ENCODE data around the gene SHLD3.

DNA sequence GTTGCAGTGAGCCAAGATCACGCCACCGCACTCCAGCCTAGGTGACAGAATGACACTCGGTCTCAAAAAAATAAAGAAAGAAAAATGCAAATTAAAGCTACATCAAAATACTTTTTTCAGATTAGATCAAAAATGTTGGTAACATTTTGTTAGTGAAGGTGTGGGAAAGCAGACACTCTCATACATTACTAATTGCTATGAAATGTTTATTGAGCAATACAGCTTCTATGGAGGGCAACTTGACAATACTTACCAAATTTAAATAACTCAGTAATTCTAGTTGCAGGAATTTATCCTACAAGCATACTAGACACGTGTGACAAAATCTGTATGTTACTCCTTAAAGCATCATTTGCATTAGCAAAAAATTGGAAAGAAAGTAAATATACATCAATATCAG is 4.8 kb upstream of the SHLD3 start:
- TF ChIP-seq, protein P1, sequence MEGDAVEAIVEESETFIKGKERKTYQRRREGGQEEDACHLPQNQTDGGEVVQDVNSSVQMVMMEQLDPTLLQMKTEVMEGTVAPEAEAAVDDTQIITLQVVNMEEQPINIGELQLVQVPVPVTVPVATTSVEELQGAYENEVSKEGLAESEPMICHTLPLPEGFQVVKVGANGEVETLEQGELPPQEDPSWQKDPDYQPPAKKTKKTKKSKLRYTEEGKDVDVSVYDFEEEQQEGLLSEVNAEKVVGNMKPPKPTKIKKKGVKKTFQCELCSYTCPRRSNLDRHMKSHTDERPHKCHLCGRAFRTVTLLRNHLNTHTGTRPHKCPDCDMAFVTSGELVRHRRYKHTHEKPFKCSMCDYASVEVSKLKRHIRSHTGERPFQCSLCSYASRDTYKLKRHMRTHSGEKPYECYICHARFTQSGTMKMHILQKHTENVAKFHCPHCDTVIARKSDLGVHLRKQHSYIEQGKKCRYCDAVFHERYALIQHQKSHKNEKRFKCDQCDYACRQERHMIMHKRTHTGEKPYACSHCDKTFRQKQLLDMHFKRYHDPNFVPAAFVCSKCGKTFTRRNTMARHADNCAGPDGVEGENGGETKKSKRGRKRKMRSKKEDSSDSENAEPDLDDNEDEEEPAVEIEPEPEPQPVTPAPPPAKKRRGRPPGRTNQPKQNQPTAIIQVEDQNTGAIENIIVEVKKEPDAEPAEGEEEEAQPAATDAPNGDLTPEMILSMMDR (conservative IDR thresholded peaks at IDR 0.05; ENCODE audit: low read depth, low read length): no peak
- no peak for TF ChIP-seq EZH2 (IDR thresholded peaks at IDR 0.05; ENCODE audit: low read length, unreplicated experiment)
- TF ChIP-seq EZH2phosphoT487 (IDR thresholded peaks at IDR 0.05; ENCODE audit: borderline replicate concordance, low read length): no peak

Measured in PC-3 (cell line).